SK-MEL-5 (cell line): ENCODE results near the gene NOXRED1. TPM values are rescaled to one million over a fixed set of nuclear protein-coding genes. Genes with fewer than 3 reads are reported as not detected.
"Not testable (repeated sequence)": the region's sequence is repeated elsewhere in the genome, so short reads cannot be mapped to it uniquely, and the experiment has no call there.

ENCODE experiments used
- DNase-seq: peaks from one replicate; pipeline ENCODE4 v3.0.0-alpha.2; 2016; ENCODE audit warnings: low read depth, low spot score
- in situ Hi-C: cut with HindIII; loops from 2 replicates; pipeline ENCODE4 v1.10.0; 2016; ENCODE audit warnings: low sequenced_read_pairs, high pct_unique_total_duplicates, low pct_unique_long_range_greater_than_20kb
- total RNA-seq: library from RNA; depleted of rRNA; stranded (reverse); fragments of >200 nt; shearing (Covaris generic); gene quantifications from 2 replicates; pipeline ENCODE4 v1.2.3, GENCODE V29; 2014

NOXRED1 gene
- total RNA-seq, 1 experiment from 2014 or later: 0.24 TPM

- in situ Hi-C loops: no loop called here
- DNase-seq: no peak
Measured at GRCh38 chr14:77416836-77417235, 6.5 kb downstream of the NOXRED1 start.

DNA sequence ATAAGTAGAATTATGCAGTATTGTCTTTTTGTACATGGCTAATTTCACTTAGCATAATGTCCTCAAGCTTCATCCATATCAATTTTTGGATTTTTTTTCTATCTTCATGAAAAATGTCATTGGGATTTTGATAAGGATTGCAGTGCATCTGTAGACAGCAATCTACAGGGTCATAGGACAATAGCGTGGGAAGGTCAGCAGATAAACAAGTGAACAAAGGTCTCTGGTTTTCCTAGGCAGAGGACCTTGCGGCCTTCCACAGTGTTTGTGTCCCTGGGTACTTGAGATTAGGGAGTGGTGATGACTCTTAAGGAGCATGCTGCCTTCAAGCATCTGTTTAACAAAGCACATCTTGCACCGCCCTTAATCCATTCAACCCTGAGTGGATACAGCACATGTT, 7.2 kb downstream of the NOXRED1 start:
- in situ Hi-C loops, DNase-seq: not testable (repeated sequence)

DNA sequence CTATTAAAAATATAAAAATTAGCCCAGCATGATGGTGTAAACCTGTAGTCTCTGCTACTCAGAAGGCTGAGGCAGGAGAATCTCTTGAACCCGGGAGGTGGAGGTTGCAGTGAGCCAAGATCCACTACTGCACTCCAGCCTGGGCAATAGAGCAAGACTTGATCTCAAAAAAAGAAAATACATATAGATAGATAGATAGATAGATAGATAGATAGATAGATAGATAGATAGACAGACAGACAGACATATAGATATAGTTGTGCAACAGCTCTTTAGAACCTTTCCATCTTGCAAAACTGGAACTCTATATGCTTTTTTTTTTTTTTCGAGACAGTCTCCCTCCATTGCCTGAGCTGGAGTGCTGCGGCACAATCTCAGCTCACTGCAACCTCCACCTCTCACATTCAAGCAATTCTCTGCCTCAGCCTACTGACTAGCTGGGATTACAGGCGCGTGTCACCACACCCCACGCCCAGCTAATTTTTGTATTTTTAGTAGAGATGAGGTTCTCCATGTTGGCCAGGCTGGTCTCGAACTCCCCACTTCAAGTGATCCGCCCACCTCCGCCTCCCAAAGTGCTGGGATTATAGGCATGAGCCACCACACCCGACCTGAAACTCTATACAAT, 7.8 kb downstream of the NOXRED1 start:
- DNase-seq, in situ Hi-C loops: not testable (repeated sequence)

GRCh38 chr14:77409131-77409533, 14.2 kb downstream of the NOXRED1 start:
- in situ Hi-C loops: no loop called here
- DNase-seq: peak; percentile 48

DNA sequence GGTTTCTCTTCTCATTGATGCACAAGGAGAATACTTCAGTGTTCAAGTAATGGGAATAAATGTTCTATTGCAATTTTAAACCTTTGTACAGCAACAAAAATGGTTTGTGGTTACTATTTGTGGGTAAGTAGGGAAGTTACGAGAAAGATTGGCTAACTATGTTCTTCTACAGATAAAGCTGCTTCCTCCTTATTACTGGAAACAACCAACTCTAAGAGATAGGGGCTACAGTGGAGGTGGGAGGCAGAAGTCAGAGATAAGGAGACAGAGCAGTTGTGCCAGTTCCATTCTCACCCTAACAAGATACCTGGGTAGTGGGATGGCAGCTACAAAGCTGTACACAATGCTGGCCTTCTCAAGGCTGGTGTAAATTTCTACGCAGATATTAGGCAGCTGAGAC, 16.2 kb downstream of the NOXRED1 start:
- in situ Hi-C loops: no loop called here

DNA sequence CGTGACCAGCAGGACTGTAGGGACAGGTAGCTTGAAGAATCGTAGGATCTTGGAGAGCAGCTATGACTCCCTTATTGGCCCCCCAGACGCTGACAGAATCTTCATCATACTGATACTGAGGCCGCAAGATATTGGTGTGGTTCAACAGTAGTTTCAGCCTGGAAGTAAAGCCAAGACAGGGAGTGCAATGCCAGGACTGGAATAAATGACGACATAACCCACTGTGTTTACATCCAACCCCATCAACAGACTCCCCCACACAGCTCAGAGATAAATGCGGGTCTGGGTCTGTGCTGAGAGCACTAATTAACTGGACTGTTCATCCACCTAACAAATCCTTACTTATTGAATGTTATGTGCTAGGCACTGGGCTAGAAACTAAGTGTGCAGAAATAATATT, 16.6 kb downstream of the NOXRED1 start:
- in situ Hi-C loops: no loop called here
- DNase-seq: no peak

More for the DNA sequence above, 16.2 kb downstream of the NOXRED1 start:
- no peak for DNase-seq

DNA sequence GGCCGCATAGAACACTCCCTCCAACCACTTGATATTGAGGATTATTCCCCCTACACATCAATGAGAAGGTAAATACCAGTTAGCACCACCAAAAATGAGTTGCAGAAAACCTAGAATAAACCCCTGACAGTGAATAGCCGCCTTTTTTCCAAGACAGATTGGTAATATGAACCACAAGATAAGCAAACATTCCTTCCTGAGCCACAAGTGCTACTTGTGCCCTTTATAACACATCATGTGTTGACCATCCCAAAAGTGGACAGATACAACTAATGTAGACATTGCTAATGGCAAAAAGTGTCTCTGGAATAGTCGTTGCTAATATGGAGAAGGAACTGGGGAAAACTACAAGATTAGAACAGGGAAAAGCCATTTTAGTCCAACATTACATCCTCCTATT, 17.2 kb downstream of the NOXRED1 start:
- DNase-seq: no peak
- in situ Hi-C loops: no loop called here

GRCh38 chr14:77403768-77404167, 19.6 kb downstream of the NOXRED1 start:
- in situ Hi-C loops: no loop called here

GRCh38 chr14:77400216-77400615, 23.1 kb downstream of the NOXRED1 start:
- no peak for DNase-seq
- in situ Hi-C loops: no loop called here

More at GRCh38 chr14:77403768-77404167, 19.6 kb downstream of the NOXRED1 start:
- DNase-seq: no peak

- DNase-seq: no peak
- in situ Hi-C loops: no loop called here
Measured at GRCh38 chr14:77390188-77390587, 33.1 kb downstream of the NOXRED1 start.

DNA sequence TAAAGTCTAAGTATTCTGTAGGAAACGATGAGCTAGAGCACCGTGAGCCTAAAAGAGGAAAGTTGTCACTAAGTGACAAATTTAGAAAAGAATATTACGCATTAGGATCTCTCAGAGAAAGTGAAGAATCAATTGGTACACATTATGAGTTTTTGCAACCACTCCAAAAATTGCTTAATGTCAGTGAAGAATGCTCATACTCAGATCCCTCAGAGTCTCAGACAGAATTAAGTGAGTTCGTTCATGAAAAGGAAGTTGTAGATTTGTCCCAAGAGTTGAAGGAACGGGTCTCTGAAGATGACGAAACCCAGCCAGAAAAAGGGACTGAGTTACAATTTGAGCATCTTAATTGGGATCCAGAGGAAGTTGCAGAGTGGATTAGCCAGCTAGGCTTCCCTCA, 44.6 kb downstream of the NOXRED1 start:
- in situ Hi-C loops: no loop called here
- no peak for DNase-seq

DNA sequence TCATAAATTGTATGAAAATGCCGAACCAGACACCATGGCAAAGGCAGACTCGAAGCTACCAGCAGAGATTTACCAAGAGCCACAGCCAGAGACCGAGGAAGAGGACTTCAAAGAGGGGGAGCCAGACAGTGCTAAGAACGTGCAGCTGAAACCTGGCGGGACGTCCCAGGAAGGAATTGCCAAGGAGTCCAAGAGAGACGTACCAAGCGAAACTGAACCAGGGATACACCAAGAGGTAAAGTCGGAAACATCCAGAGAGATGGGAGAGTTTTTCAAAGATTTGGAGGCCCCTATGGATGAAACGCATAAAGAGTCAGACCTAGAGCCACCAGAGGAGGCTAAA, 45.9 kb downstream of the NOXRED1 start:
- in situ Hi-C loops: no loop called here
- DNase-seq: no peak

DNA sequence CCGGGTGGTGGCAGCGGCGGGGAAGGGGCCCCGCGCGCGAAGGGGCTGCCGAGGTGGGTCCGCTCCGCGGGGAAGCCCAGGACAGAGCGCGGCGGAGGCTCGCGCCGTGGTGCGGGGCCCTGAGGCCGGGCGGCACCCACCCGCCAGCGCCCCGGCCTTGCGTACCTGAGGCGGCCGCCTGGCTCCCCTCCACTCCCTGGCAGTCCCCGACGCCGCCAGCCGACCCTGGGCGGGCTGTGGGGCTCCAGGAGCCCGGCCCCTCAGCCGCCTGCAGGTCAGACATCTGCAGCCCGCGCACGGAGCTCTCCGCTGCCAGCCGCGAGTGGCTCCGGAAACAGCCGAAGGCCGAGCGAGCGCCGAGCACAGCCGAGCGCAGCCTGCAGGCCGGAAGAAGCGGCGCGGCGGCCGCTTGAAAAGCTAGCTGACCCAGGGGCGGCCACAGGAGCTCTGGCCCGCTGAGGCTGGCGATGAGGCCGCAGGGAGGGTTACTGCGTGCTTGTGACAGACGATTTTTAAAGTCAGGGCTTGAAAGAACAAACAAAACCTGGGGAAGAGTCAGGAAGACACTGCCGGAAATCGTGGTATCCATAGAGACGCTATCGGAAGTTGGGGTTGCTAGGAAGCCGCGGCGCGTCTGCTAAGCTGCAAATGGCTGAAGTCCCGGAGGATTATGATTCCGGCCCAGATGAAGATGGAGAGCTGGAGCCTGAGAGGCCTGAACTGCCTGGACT, 46.4 kb downstream of the NOXRED1 start, which contains the start of the genes SAMD15 and TMED8:
TSS of gene SAMD15 (plus strand) at position 609 of the 731 bp plus-strand sequence. CDS start at position 649, 40 bp downstream.
TSS of gene TMED8 (minus strand) at position 324 of the 731 bp plus-strand sequence. CDS start at position 283, 41 bp downstream.
- in situ Hi-C loops: no loop called here

DNA sequence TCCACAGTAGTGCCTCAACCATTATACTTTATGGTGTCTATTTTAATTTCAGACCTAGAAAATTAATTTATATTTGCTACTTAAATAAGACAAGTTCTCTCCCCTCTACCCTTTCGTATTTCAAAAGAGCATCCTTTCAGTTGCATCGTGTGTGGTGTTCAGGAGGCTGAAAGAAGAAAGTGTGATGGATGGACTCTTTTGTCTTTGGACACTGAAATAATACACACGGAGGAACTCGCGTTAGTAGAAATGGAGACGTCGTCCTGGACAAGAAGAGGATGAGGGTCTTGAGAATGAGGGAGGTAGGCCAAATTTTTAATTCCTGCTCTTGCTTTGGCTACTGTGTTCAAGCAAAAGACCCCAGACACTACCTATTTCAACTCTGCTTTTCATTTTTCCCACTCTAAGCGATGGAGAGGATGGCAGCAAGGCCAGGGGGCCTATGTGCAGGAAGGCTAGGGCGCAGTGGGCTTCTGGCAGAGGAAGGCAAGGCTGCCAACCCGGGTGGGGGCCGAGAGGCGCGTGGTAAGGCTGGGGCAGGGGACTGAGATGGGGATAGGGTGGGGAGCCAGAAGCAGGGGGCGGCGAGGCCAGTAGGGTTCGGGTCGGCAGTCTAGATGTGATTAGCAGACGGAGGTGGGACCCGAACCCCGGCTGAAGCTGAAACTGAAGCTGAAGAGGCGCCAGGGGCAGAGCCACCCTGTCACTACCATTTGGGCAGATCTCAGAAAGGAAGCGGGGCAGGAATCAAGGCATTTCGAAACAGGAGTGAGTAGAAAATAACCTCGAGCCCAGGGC, 47.2 kb downstream of the NOXRED1 start:
- in situ Hi-C loops: no loop called here
- DNase-seq: no peak

More for the DNA sequence above, 46.4 kb downstream of the NOXRED1 start, which contains the start of the genes SAMD15 and TMED8:
- DNase-seq: peak; percentile 81

DNA sequence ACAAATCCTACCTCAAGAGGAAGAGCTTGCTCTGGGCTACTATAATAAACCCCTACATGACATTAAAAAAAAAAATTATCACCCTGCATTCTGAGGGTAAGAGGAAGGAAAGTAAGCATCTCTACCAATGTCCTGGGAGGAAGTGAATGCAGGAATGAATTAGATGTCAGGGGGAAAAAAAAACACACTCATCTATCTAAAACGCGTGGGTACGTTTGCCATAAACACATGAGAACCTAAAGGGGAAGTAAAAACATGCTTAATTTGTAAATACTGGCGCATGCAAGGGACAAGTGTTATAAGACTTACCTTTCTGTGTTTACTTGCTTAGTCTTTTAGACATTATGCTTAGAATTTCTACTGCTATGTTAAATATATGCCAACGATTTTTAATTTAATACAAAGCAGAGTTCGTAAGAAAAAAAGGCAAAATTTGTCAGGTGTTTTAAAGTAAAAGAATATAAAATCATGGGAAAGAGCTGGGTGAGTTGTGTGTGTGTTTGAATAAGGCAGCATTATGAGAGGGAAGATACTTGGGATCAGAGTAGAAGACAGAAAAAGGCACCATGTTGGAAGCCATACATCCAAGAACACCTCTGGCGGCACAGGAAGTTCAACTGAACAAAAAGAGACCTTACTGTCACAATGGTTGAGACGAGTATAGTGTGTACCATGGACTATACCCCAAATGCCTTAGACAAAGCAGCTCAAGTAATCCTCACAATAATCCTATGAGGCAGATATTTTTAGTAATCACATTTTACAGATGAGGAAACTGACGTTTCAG, 48.0 kb downstream of the NOXRED1 start:
- DNase-seq: no peak
- in situ Hi-C loops: no loop called here

GRCh38 chr14:77372304-77372841, 51.0 kb downstream of the NOXRED1 start:
- in situ Hi-C loops: no loop called here
- no peak for DNase-seq

DNA sequence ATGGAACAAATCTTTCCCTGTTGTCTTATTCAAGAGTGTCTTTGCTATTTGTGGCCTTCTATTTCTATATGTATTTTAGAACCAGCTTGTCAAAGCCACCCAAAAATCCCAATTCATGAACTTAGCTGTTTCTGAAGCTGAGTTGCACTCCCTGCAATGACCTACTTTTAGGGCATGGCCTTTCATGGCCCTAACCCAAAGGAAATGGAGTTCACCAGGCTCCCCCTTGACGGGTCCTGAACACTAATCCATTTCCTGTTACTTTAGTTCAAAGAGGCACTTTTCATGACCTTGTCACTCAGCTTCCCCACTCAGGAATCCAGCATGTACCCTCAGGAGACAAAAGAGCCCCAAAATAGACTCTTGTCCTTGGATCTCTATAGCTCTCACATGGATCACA, 54.0 kb downstream of the NOXRED1 start:
- in situ Hi-C loops: no loop called here
- DNase-seq: no peak
